Stimulated activated CD8-positive, alpha-beta memory T cell treated with anti-CD3 and anti-CD28 coated beads, Interleukin-4, amount 100 ng/mL, for 1 hour (primary cell): ENCODE data around the gene UNC50.
"Not testable (repeated sequence)": the region's sequence is repeated elsewhere in the genome, so short reads cannot be mapped to it uniquely, and the experiment has no call there.

Source experiments
- DNase-seq, 2 donors: peaks; one replicate each; pipeline ENCODE4 v3.0.0-alpha.2; 2020; ENCODE audit warnings: low read depth in 2 of 2, low spot score in 1 of 2

Gene UNC50

GRCh38 chr2:98607741-98608115 lies 661 bp upstream of the UNC50 start:
- DNase-seq: no peak

DNA sequence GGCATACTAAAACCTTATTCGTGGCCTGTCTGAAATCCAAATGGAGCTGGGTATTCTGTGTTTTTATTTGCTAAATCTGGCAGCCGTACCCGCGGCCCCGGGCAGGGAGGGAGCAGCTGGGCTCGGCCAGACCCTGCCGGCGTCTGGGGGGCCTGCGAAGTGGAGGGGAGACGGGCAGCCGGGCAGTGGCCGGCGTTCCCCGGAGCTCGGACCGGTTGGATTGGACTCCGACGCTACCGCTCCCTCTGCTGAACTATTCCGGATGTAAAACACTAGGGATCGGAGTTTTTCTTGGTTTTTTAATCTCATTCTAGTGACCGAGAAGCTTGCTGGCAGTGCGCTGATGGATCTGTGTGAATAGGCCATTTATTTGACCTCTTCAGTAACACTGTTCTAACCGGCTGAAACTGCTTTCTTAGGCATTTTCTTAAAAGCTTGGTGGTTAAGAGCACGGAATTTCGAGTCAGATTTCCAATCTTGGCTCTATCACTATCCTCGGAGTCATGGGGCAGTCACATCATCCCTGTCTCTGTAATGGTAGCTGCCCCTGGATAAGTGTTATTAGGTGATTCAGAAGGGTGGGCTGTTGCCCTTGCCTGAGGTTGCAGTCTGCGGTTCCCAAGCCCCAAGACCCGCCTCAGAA lies 694 bp downstream of the UNC50 start:
- no peak for DNase-seq

DNA sequence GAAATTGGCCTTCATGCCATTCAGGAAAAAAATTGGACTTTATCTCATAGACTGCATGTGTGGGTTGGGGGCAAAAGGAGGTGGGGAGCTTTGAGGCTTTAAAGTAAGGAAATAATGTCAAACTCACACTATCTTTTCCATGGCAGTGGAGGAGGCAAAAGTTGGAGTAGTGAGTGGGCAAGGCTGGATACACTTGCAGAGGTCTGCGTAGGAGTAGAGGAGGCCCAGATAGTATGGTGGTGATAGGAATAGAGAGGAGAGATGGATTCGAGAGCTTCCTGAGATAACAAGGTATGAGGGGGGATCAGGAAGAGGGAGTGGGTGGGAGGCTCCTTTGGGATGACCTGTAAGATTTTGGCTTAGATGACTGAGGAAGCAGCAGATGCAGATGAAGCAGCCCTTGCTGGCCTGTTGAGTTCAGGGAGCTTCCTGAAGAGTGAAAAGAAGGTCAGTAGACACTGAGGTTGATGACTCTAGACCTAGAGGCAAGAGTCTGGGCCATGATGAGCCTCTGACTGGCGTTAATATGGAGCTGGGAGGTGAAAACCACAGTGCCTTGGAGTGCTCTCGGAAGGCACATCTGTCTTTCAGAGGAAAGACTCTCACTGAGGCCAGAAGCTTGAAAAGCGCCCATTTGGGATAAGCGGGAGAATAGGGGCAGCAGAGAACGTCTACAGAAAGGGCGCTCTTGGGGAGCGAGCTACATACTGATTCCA lies 5.8 kb downstream of the UNC50 start:
- DNase-seq: no peak

GRCh38 chr2:98615481-98615880 lies 7.1 kb downstream of the UNC50 start:
- DNase-seq: no peak

DNA sequence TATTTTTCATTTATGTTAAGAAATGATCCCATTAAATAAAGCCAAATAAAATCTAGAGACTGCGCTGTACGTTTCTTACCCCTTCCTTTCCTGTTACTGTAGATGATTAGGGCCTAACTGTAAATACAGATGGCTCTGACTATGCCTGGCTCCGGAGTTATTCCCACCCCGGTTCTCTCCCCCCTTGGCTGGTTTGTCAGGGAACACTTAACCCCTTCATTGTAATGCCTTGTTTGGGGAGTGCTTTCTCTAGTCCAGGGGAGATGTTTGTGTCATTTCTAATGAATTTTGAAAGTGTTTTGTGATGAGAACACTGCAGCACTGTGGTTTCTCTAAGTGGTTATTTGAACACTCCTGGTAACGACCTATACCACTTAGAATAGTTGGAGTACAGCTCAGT lies 8.8 kb downstream of the UNC50 start:
- DNase-seq: no peak

- no peak for DNase-seq
Observed at GRCh38 chr2:98623657-98624056, 15.3 kb downstream of the UNC50 start.

GRCh38 chr2:98632351-98632750 lies 24.0 kb downstream of the UNC50 start:
- DNase-seq: no peak

GRCh38 chr2:98634406-98635092 lies 26.2 kb downstream of the UNC50 start:
- peak in 1 of 2 donors; percentile 27 for DNase-seq

DNA sequence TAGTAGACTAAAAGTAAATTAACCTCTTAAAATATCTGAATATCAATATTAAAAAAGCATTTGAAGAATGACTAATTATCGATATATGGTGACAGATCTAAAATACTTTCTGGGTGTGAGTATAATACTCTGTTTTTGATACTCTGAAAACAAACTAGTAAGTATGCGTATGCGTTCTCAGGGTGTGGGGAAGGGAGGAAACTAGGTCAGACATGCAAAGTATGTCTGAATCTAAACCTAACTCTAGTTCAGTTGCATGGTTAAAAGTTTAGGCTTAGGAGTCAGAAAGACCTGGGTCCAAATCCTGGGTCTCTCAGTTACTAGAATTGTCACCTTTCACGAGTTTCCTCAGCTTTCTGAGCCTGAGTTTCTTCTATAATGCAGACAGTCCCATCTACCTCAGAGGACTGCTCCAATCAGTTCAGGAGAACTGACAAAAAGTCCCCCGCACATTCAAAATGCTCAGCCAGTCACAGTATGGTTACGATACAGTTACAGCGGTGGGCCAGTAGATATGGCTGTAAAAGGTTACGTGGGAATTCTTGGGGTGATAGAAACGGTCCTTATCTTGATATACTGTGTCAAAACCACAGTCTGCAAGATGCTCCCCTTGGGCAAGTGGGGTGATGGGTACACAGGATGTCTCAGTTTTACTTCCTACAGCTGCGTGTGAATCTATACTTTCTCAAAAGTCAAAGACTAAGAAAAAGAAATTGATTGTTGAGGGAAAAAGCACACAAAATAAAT lies 29.2 kb downstream of the UNC50 start:
- no peak for DNase-seq

- DNase-seq: no peak
Observed at GRCh38 chr2:98643496-98644100, 35.2 kb downstream of the UNC50 start.

- no peak for DNase-seq
Observed at GRCh38 chr2:98647636-98648035, 39.2 kb downstream of the UNC50 start.

DNA sequence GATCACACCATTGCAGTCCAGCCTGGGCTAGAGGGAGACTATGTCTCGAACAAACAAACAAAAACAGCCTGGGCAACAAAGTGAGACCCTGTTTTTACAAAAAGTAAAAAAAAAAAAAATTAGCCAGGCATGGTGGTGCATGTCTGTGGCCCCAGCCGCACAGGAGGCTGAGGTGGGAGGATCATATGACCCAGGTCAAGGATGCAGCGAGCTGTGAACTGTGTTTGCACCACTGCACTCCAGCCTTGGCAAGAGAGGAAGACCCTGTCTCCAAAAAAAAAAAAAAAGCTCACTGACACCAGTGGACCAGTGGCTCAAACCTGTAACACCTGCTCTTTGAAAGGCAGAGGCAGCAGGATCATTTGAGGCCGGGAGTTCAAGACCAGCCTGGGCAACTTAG lies 40.1 kb downstream of the UNC50 start:
- DNase-seq: no peak

DNA sequence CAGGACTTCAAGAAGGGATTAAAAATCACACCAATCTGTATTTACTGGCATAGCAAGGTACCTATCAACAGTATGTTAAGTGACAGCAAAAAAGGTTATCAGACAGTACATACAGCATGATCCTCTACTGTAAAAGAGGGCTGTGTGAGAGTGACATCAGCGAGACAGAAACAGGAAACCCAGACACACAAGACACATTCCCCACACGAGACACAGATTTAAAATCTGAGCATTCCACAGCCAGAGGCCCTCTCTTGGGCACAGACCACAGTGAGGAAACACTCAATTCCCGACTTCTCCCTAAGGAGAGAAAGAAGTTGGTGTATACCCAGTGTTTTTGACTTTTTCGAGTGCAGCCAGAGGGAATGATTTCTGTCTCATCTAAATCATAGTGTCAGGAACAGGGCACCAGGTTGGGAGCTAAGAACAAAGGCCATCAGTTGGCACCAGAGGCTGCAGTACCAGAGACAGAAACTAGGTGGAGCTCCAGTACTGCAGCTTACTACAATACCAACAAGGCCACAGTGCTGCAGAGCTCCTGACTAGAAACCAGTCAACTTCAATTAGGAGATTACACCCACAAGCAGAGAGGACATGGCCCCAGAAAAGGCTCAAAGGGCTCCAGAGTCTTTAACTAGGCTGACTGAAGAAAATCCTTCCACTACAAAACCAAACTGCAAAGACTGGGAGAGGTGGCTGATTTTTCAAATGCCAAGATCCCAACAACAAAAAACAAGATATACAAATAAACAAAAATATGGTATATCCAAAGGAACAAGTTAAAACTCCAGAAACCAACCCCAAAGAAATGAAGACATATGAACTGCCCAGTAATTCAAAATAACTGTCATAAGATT lies 41.0 kb downstream of the UNC50 start:
- DNase-seq: peak; percentile 53 to 65

- no peak for DNase-seq
Observed at GRCh38 chr2:98649992-98650375, 41.6 kb downstream of the UNC50 start.

DNA sequence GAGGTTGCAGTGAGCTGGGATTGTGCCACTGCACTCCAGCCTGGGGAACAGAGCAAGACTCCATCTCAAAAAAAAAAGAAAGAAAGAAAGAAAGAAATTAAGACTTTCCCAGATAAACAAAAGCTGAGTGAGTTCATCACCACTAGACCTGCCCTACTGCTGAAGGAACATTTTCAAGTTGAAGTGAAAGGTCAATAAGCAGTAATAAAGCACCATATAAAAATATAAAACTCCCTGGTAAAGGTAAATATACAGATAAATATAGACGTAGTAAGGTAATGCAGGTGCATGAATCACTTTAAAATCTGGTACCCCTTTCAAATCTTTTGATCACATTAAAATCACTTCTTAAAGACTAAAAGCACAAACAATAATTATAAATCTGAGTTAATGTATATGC lies 42.6 kb downstream of the UNC50 start:
- DNase-seq: no peak

- DNase-seq: no peak
Observed at GRCh38 chr2:98654699-98655495, 46.5 kb downstream of the UNC50 start.

GRCh38 chr2:98656800-98657199 lies 48.4 kb downstream of the UNC50 start:
- no peak for DNase-seq

GRCh38 chr2:98658816-98659490 lies 50.6 kb downstream of the UNC50 start:
- no peak for DNase-seq

- DNase-seq: not testable (repeated sequence)
Observed at GRCh38 chr2:98659491-98659840, 51.1 kb downstream of the UNC50 start.
